ENCODE data around the gene CDH4. TPM values are rescaled to one million over a fixed set of nuclear protein-coding genes. Genes with fewer than 3 reads are reported as not detected.

CDH4 gene
- total and polyA plus RNA-seq, 7 donors, result under 0.01 to 0.06 TPM; not detected in 5

- H3K27me3 ChIP-seq, result peaks cover 0 to 26% (median 0%) of the 10 kb centered on the region in 3 donors
- H3K4me1 ChIP-seq, result no peaks in the 10 kb centered on the region
- TF ChIP-seq POLR2A (IDR thresholded peaks at IDR 0.05) (no peak), EP300 (IDR thresholded peaks at IDR 0.05) (no peak), POLR2AphosphoS5 (IDR thresholded peaks at IDR 0.05) (no peak), CTCF (IDR thresholded peaks at IDR 0.05) (no peak)
- no peak overlapping the region for H3K4me3 ChIP-seq
- intact Hi-C loops (cut with DNase I), result no loop called here
- WGBS, 2 donors, result 64% methylated on average over 6 of the region's 6 CpGs
- no peak for DNase-seq
- no peak overlapping the region for H3K27ac ChIP-seq
- no peaks in the 10 kb centered on the region for H3K9me3 ChIP-seq
- H3K36me3 ChIP-seq, result no peaks in the 10 kb centered on the region
Measured at GRCh38 chr20:61891476-61891875, 639.4 kb downstream of the CDH4 start.

GRCh38 chr20:61891916-61892649, 640.0 kb downstream of the CDH4 start:
- H3K36me3 ChIP-seq, result no peaks in the 10 kb centered on the region
- no peak overlapping the region for H3K4me3 ChIP-seq
- TF ChIP-seq EP300 (IDR thresholded peaks at IDR 0.05) (no peak), POLR2AphosphoS5 (IDR thresholded peaks at IDR 0.05) (no peak), CTCF (IDR thresholded peaks at IDR 0.05) (no peak), POLR2A (IDR thresholded peaks at IDR 0.05) (no peak)
- no peak for DNase-seq
- no peaks in the 10 kb centered on the region for H3K4me1 ChIP-seq
- H3K27ac ChIP-seq, result no peak overlapping the region
- 70 to 81% methylated on average over 6 of the region's 6 CpGs for WGBS, 2 donors
- intact Hi-C loops (cut with DNase I), result no loop called here
- no peaks in the 10 kb centered on the region for H3K9me3 ChIP-seq
- H3K27me3 ChIP-seq, result peaks cover 0 to 31% (median 0%) of the 10 kb centered on the region in 3 donors

GRCh38 chr20:61895016-61895415, 643.0 kb downstream of the CDH4 start:
- H3K27me3 ChIP-seq, result peaks cover 0 to 34% (median 0%) of the 10 kb centered on the region in 3 donors
- TF ChIP-seq POLR2A (IDR thresholded peaks at IDR 0.05) (no peak), CTCF (IDR thresholded peaks at IDR 0.05) (no peak), EP300 (IDR thresholded peaks at IDR 0.05) (no peak), POLR2AphosphoS5 (IDR thresholded peaks at IDR 0.05) (no peak)
- intact Hi-C loops (cut with DNase I), result loop anchor here (5.0 kb wide), 1 partner anchor 1683 kb away; no protein-coding TSS in a partner anchor

GRCh38 chr20:61895686-61896057, 643.6 kb downstream of the CDH4 start:
- no peak overlapping the region for H3K27ac ChIP-seq
- H3K4me3 ChIP-seq, result no peak overlapping the region
- no peaks in the 10 kb centered on the region for H3K36me3 ChIP-seq
- intact Hi-C loops (cut with DNase I), result loop anchor here (5.0 kb wide), 1 partner anchor 1683 kb away; no protein-coding TSS in a partner anchor
- H3K27me3 ChIP-seq, result peaks cover 0 to 40% (median 0%) of the 10 kb centered on the region in 3 donors
- H3K4me1 ChIP-seq, result no peaks in the 10 kb centered on the region
- TF ChIP-seq POLR2AphosphoS5 (IDR thresholded peaks at IDR 0.05) (no peak), EP300 (IDR thresholded peaks at IDR 0.05) (no peak), CTCF (IDR thresholded peaks at IDR 0.05) (no peak), POLR2A (IDR thresholded peaks at IDR 0.05) (no peak)
- 71 to 87% methylated on average over 13 of the region's 13 CpGs for WGBS, 2 donors
- DNase-seq, result no peak
- no peaks in the 10 kb centered on the region for H3K9me3 ChIP-seq

More at GRCh38 chr20:61895016-61895415, 643.0 kb downstream of the CDH4 start:
- H3K4me3 ChIP-seq, result no peak overlapping the region
- H3K4me1 ChIP-seq, result no peaks in the 10 kb centered on the region
- no peak for DNase-seq
- H3K27ac ChIP-seq, result no peak overlapping the region
- WGBS, 2 donors, result 90 to 91% methylated on average over 22 of the region's 22 CpGs
- H3K9me3 ChIP-seq, result no peaks in the 10 kb centered on the region
- no peaks in the 10 kb centered on the region for H3K36me3 ChIP-seq

Measured in sigmoid colon (tissue), 7 donors.